HFFc6 (cell line): ENCODE data around the gene AKR1B1. TPM values are rescaled to one million over a fixed set of nuclear protein-coding genes. Genes with fewer than 3 reads are reported as not detected.

Experiments
- DNase-seq: peaks from one replicate; pipeline ENCODE4 v3.0.0-alpha.2; 2018
- H3K27ac Mint-ChIP-seq: 2 replicates; pipeline ENCODE4 v1.8.0; 2020; ENCODE audit warnings: mild to moderate bottlenecking, mixed read lengths
- H3K27me3 Mint-ChIP-seq: 2 replicates; pipeline ENCODE4 v1.8.0; 2021; ENCODE audit warnings: mild to moderate bottlenecking, moderate library complexity, mixed read lengths; ENCODE audit not compliant: insufficient read depth
- H3K36me3 Mint-ChIP-seq: 2 replicates; pipeline ENCODE4 v1.8.0; 2021; ENCODE audit warnings: low read depth, mixed read lengths
- H3K4me1 Mint-ChIP-seq: 2 replicates; pipeline ENCODE4 v1.8.0; 2020; ENCODE audit warnings: low read depth, mixed read lengths
- H3K4me3 Mint-ChIP-seq: 2 replicates; pipeline ENCODE4 v1.8.0; 2020; ENCODE audit warnings: mild to moderate bottlenecking, moderate library complexity, mixed read lengths
- H3K9me3 Mint-ChIP-seq: 2 replicates; pipeline ENCODE4 v1.8.0; 2020; ENCODE audit warnings: mild to moderate bottlenecking, mixed read lengths
- total RNA-seq, 6 experiments: library from RNA; stranded (reverse); fragmentation: NEBNext Ultra II Directional; extraction: Animal tissue kit (Norgen Biotek cat#: 25700); gene quantifications; 2 replicates in 1 of 6; 3 replicates in 5 of 6; pipeline ENCODE4 v1.2.3, GENCODE V29; 2021
- TF ChIP-seq, protein P1 (sequence below): fragments of 200-600 bp; sonication (generic); IDR thresholded peaks from 2 replicates; pipeline ENCODE4 v1.5.0; 2021; ENCODE audit warnings: antibody characterized with exemption, mild to moderate bottlenecking

The AKR1B1 gene
- total RNA-seq, 6 experiments from 2014 or later, result 208 to 232 (median 223) TPM

DNA sequence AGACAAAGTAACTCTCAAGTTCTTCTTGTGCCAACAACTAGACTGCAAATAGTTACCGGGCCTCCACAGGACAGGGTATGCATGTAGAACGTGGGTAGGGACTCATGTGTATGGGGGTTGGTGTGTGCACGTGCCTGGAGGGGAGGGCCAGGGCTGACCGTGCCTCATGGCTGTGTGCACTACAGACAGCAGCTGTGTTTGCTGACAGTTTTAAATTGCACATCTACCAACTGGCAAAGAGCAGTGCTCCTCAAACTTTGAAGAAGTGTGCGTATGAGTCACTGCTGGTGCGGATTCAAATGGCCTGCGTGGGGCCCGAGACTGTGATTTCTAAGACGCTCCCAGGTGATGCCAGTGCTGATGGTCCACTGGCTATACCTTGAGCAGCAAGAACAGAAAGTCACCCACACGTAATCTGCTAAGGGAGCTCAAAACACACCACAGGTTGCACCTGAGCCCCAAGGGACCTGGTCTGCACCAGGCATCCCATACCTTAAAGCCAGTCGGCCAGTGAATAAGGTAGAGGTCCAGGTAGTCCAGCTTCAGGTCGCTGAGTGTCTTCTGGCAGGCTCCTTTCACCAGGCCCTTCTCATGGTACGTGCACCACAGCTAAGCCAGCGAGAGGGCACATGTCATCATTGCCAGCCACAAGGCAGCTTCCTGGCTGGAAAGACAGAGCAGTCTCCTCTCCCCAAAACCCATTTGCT is 8.5 kb downstream of the AKR1B1 start:
- H3K27ac Mint-ChIP-seq, result peak overlapping the region; percentile 99
- peaks cover 76% of the 10 kb centered on the region for H3K4me1 Mint-ChIP-seq
- H3K9me3 Mint-ChIP-seq, result no peaks in the 10 kb centered on the region
- H3K4me3 Mint-ChIP-seq, result peak overlapping the region; percentile 22; the same call in 1 of the 2 replicates
- TF ChIP-seq, protein P1, sequence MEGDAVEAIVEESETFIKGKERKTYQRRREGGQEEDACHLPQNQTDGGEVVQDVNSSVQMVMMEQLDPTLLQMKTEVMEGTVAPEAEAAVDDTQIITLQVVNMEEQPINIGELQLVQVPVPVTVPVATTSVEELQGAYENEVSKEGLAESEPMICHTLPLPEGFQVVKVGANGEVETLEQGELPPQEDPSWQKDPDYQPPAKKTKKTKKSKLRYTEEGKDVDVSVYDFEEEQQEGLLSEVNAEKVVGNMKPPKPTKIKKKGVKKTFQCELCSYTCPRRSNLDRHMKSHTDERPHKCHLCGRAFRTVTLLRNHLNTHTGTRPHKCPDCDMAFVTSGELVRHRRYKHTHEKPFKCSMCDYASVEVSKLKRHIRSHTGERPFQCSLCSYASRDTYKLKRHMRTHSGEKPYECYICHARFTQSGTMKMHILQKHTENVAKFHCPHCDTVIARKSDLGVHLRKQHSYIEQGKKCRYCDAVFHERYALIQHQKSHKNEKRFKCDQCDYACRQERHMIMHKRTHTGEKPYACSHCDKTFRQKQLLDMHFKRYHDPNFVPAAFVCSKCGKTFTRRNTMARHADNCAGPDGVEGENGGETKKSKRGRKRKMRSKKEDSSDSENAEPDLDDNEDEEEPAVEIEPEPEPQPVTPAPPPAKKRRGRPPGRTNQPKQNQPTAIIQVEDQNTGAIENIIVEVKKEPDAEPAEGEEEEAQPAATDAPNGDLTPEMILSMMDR, result no peak
- H3K36me3 Mint-ChIP-seq, result peaks cover 52% of the 10 kb centered on the region
- peak; percentile 55 for DNase-seq
- H3K27me3 Mint-ChIP-seq, result peaks cover 5% of the 10 kb centered on the region

DNA sequence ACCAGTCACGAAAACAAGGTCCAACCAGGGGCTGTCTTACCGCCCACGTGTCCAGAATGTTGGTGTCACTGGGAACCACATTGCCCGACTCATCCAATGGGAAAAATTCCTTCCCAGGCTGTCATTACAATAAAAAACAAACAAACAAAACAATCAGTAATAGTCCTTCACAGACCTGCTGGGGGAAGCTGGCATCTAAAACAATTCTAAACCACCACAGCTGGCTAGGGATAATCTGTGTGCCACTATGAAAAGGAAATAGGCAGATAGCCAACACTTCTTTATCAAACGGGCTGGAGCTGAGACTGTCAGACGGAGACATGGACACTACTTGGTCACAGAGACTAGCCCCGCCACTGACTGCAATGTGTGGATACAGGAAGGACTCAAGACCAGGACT is 9.2 kb downstream of the AKR1B1 start:
- Mint-ChIP-seq H3K27ac (peak overlapping the region; percentile 99), H3K27me3 (peaks cover 5% of the 10 kb centered on the region), H3K4me1 (peaks cover 68% of the 10 kb centered on the region), H3K36me3 (peaks cover 54% of the 10 kb centered on the region), H3K4me3 (peak overlapping the region; percentile 45), H3K9me3 (no peaks in the 10 kb centered on the region)
- TF ChIP-seq, protein P1, result no peak
- peak; percentile 39 for DNase-seq

DNA sequence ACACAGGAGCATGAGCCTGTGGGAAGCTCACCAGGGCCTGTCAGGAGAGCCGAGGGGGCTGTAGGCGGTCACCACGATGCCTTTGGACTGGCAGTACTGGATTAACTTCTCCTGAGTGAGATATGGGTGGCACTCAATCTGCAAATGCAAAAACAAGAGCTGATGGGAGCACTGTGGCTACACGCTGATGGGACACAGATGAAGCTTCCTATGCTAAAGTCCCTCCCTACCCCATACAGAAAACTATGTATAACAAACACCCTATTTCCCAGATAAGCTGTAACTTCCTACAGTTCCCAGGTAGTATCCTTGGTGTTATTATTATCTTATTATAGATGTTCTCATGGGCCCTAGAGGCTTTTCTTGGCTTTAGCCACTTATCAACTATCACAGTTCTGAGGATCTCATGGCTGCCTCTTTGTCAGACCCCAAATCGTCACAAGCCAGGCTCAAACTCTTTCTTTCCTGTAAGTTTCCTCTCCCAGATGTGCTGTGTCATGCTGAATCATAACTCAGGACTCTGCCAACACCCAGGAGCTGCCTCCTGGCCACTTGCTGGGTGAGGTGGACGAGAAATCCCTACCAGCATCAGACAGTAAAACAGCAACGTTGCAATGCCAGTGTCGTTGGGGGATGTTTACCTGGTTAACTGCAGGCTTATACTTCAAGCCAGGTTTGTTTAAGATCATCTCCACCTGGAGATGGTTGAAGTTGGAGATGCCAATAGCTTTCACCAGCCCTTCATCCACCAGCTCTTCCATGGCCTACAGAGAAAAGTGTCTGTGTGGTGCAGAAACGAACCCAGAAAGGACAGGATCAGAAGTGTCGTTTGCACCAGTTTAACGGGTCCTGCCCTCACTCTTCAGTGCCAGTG is 10.3 kb downstream of the AKR1B1 start:
- peak overlapping the region; percentile 71 for H3K4me3 Mint-ChIP-seq
- H3K27ac Mint-ChIP-seq, result peak overlapping the region; percentile 99
- H3K27me3 Mint-ChIP-seq, result peaks cover 5% of the 10 kb centered on the region
- H3K4me1 Mint-ChIP-seq, result peaks cover 57% of the 10 kb centered on the region
- peak; percentile 94 for DNase-seq
- peaks cover 61% of the 10 kb centered on the region for H3K36me3 Mint-ChIP-seq
- no peaks in the 10 kb centered on the region for H3K9me3 Mint-ChIP-seq
- TF ChIP-seq, protein P1, result no peak

DNA sequence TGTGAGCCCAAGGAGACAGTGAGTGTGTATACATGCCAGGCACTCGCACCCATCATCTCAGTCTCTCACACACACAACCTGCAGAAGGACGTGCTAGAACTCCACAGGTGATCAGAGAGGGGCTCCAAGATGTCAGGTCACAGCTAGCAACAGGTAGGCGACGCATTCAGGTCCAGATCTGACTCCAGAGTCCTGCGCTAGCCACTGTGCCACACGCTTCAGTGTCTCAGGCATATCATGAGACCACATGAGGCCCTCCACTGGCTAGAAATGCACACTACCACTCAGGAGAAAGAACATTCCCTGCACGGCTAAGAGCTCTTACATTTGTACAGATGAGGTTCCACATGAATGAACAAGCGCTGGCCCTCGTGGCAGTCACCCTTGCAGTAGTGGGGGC is 11.5 kb downstream of the AKR1B1 start:
- Mint-ChIP-seq H3K27ac (peak overlapping the region; percentile 99), H3K27me3 (peaks cover 7% of the 10 kb centered on the region), H3K9me3 (no peaks in the 10 kb centered on the region), H3K36me3 (peaks cover 69% of the 10 kb centered on the region), H3K4me3 (no peak overlapping the region), H3K4me1 (peaks cover 45% of the 10 kb centered on the region)
- DNase-seq, result no peak
- TF ChIP-seq, protein P1, result peak; percentile 13; the same call in 1 of the 2 replicates

DNA sequence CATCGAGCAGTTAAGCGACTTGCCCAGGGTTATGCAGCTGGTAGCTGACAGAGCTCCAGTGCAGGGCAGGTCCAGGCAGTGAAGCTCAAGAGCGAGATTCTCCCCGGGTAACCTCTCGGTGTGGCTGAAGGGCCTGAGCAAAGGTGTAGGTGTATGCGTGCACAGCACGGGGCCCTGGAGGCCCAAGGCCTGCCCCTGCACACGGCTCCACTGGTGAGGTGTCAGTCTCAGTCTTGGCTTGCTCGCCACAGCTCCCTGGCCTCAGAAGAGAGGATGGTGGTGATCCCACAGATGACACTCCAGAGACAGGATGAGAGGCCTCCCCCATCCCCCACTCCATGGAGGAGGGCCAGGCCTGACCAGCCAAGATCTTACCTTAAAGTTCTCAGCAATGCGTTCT is 12.0 kb downstream of the AKR1B1 start:
- H3K36me3 Mint-ChIP-seq, result peaks cover 72% of the 10 kb centered on the region
- H3K4me1 Mint-ChIP-seq, result peaks cover 41% of the 10 kb centered on the region
- TF ChIP-seq, protein P1, result no peak
- no peak overlapping the region for H3K4me3 Mint-ChIP-seq
- H3K9me3 Mint-ChIP-seq, result no peaks in the 10 kb centered on the region
- DNase-seq, result no peak
- peaks cover 7% of the 10 kb centered on the region for H3K27me3 Mint-ChIP-seq
- H3K27ac Mint-ChIP-seq, result peak overlapping the region; percentile 99
